Heart left ventricle (tissue), 13 donors: ENCODE results near the gene C22orf15.

ENCODE experiments used
- CTCF ChIP-seq, 12 donors: fragments of 200-600 bp; sonication (generic) in 4 of 12; IDR thresholded peaks; one replicate each; pipeline versions ENCODE4 v1.5.0 to v1.8.0; 2018 to 2022; ENCODE audit warnings: antibody characterized with exemption in 12 of 12, mild to moderate bottlenecking in 5 of 12
- POLR2A ChIP-seq, 2 donors: fragments of 450-650 bp; IDR thresholded peaks; one replicate each; pipeline ENCODE4 v1.6.1; 2017; ENCODE audit warnings: antibody characterized with exemption in 2 of 2, mild to moderate bottlenecking in 2 of 2, moderate library complexity in 2 of 2
- donor health status: ischemic (EF 13 %, LVEDD 7.1; RV severe dilation, severe dysfunction).
- donor health status: DM: no; HTN: yes; CAD: no.
- donor health status: DM: no; HTN: no; CAD: no.
- donor health status: ischemic (EF 25% LVEDD 6.9; RV normal size, moderate dysfunction).
- donor health status: ischemic (EF 25% LVEDD 5.7; RV mildly dilated, moderate dysfunction).
- donor health status: ischemic (EF 35%, LVEDD 5.7; RV mildly dilated, moderate dysfunction).
- donor health status: nonischemic (EF 11% LVEDD 7.7; RV severe dilation, severe dysfunction).
- donor health status: DM: yes; HTN: yes; CAD: no.
- donor health status: PGD.
- donor health status: ischemic (EF 29% LVEDD 5.4; RV normal size, mild dysfunction).
- donor health status: nonischemic (EF 23%, LVEDD 6.1; RV moderate dilation, normal function).

GRCh38 chr22:23754980-23755636, 7.7 kb upstream of the C22orf15 start:
- TF ChIP-seq POLR2A (IDR thresholded peaks at IDR 0.05) = no peak
- no peak for TF ChIP-seq CTCF (IDR thresholded peaks at IDR 0.05)
